Fibroblast of lung (primary cell): Measurements from ENCODE around the gene ASTN2. TPM values are rescaled to one million over a fixed set of nuclear protein-coding genes. Genes with fewer than 3 reads are reported as not detected.

Source experiments
- DNase-seq, 2 donors: peaks; one replicate each; pipeline versions ENCODE4 v3.0.0 to v3.0.0-alpha.2; 2010; ENCODE audit warnings: low read depth in 2 of 2
- H2AFZ ChIP-seq: 2 replicates; pipeline ENCODE4 v1.5.1; 2012; ENCODE audit warnings: low read length, control low read depth, inconsistent platforms
- H3K27ac ChIP-seq: 2 replicates; pipeline ENCODE4 v1.5.1; 2011; ENCODE audit warnings: low read length, control low read depth; ENCODE audit not compliant: insufficient read depth
- H3K27me3 ChIP-seq: 2 replicates; pipeline ENCODE4 v1.5.1; 2011; ENCODE audit warnings: mild to moderate bottlenecking, low read length; ENCODE audit not compliant: control insufficient read depth, insufficient read depth
- H3K36me3 ChIP-seq: 2 replicates; pipeline ENCODE4 v1.5.1; 2011; ENCODE audit warnings: low read length; ENCODE audit not compliant: control insufficient read depth, insufficient read depth
- H3K4me1 ChIP-seq: 2 replicates; pipeline ENCODE4 v1.5.1; 2011; ENCODE audit warnings: low read length; ENCODE audit not compliant: control insufficient read depth, insufficient read depth; ENCODE audit errors: extremely low read depth
- H3K4me2 ChIP-seq: 2 replicates; pipeline ENCODE4 v1.5.1; 2011; ENCODE audit warnings: low read length, control low read depth; ENCODE audit not compliant: insufficient read depth; ENCODE audit errors: extremely low read depth
- H3K4me3 ChIP-seq, 4 experiments: fragments of 200-600 bp in 1 of 4; sonication (generic) in 1 of 4; replicated peaks in 1 of 4; 2 replicates each; pipeline ENCODE4 v1.5.1; 2011 to 2016; ENCODE audit warnings: low read length in 4 of 4, low read depth in 3 of 4, mild to moderate bottlenecking in 3 of 4, control low read depth in 2 of 4, inconsistent platforms in 1 of 4, mixed read lengths in 1 of 4; ENCODE audit not compliant: insufficient read depth in 1 of 4; ENCODE audit errors: control extremely low read depth in 1 of 4
- H3K79me2 ChIP-seq: 2 replicates; pipeline ENCODE4 v1.5.1; 2012; ENCODE audit warnings: mild to moderate bottlenecking, low read length, inconsistent platforms; ENCODE audit not compliant: control insufficient read depth, insufficient read depth
- H3K9ac ChIP-seq: 2 replicates; pipeline ENCODE4 v1.5.1; 2011; ENCODE audit warnings: mild to moderate bottlenecking, low read length, control low read depth; ENCODE audit not compliant: insufficient read depth
- H3K9me3 ChIP-seq: 2 replicates; pipeline ENCODE4 v1.5.1; 2012; ENCODE audit warnings: low read depth, low read length; ENCODE audit not compliant: control insufficient read depth, insufficient read depth
- H4K20me1 ChIP-seq: 2 replicates; pipeline ENCODE4 v1.5.1; 2011; ENCODE audit warnings: low read length; ENCODE audit not compliant: control insufficient read depth, insufficient read depth; ENCODE audit errors: extremely low read depth
- CTCF ChIP-seq, 2 donors: IDR thresholded peaks in 1 of 2; conservative IDR thresholded peaks in 1 of 2; 1 replicate in 1 of 2; 2 replicates in 1 of 2; pipeline ENCODE4 v1.5.1; 2011 to 2012; ENCODE audit warnings: low read length in 2 of 2, control low read depth in 1 of 2, inconsistent platforms in 1 of 2, low read depth in 1 of 2, mild to moderate bottlenecking in 1 of 2
- EZH2 ChIP-seq: IDR thresholded peaks from 2 replicates; pipeline ENCODE4 v1.5.1; 2012; ENCODE audit warnings: low read length, control low read depth, mild to moderate bottlenecking; ENCODE audit errors: missing control alignments
- polyA plus RNA-seq, 2 donors: library from polyadenylated mRNA; depleted of rRNA in 1 of 2; stranded (reverse) in 1 of 2; unstranded in 1 of 2; fragments of >200 nt; gene quantifications; 2 replicates each; pipeline ENCODE4 v1.2.1, GENCODE V29; 2011 to 2012; ENCODE audit warnings: missing spikeins in 1 of 2
- total RNA-seq: library from RNA; depleted of rRNA; stranded (reverse); fragments of >200 nt; gene quantifications from 2 replicates; pipeline ENCODE4 v1.2.1, GENCODE V29; 2014

Gene ASTN2
- total and polyA plus RNA-seq, 2 donors (not counting 1 experiment from before 2014, with no cell fraction given), result 2.2 to 19.2 TPM

- Histone ChIP-seq H3K4me2 (no peak overlapping the region), H3K9me3 (no peaks in the 10 kb centered on the region), H3K27ac (no peak overlapping the region), H2AFZ (no peak overlapping the region), H3K36me3 (no peaks in the 10 kb centered on the region), H4K20me1 (no peaks in the 10 kb centered on the region), H3K4me1 (no peaks in the 10 kb centered on the region), H3K9ac (no peak overlapping the region), H3K79me2 (no peaks in the 10 kb centered on the region), H3K4me3 (no peak overlapping the region), H3K27me3 (no peaks in the 10 kb centered on the region)
- no peak for DNase-seq
- TF ChIP-seq CTCF (conservative IDR thresholded peaks at IDR 0.05 in 1 of 2, IDR thresholded peaks at IDR 0.05 in 1 of 2; ENCODE audit: low read depth in 1 of 2, low read length in 2 of 2) (no peak), EZH2 (no peak)
These were observed 60.5 kb downstream of the ASTN2 start for GRCh38 chr9:117354244-117354847.

- Histone ChIP-seq H3K27ac (no peak overlapping the region), H3K4me2 (no peak overlapping the region), H2AFZ (no peak overlapping the region), H3K9ac (no peak overlapping the region), H3K4me1 (no peaks in the 10 kb centered on the region), H3K36me3 (no peaks in the 10 kb centered on the region), H3K79me2 (no peaks in the 10 kb centered on the region), H3K27me3 (no peaks in the 10 kb centered on the region), H3K9me3 (no peaks in the 10 kb centered on the region), H3K4me3 (no peak overlapping the region), H4K20me1 (no peaks in the 10 kb centered on the region)
- TF ChIP-seq EZH2 (no peak), CTCF (conservative IDR thresholded peaks at IDR 0.05 in 1 of 2, IDR thresholded peaks at IDR 0.05 in 1 of 2; ENCODE audit: low read depth in 1 of 2, low read length in 2 of 2) (no peak)
- peak in 1 of 2 donors; percentile 1 for DNase-seq
These were observed 69.8 kb downstream of the ASTN2 start for GRCh38 chr9:117344892-117345660.

GRCh38 chr9:117343427-117343826 is 71.4 kb downstream of the ASTN2 start:
- H4K20me1 ChIP-seq, result no peaks in the 10 kb centered on the region

More at GRCh38 chr9:117343427-117343826, 71.4 kb downstream of the ASTN2 start:
- Histone ChIP-seq H3K36me3 (no peaks in the 10 kb centered on the region), H3K9me3 (no peaks in the 10 kb centered on the region), H3K27me3 (no peaks in the 10 kb centered on the region), H3K9ac (no peak overlapping the region), H3K27ac (no peak overlapping the region), H3K4me1 (no peaks in the 10 kb centered on the region), H3K79me2 (no peaks in the 10 kb centered on the region), H3K4me2 (no peak overlapping the region), H3K4me3 (no peak overlapping the region), H2AFZ (no peak overlapping the region)
- no peak for TF ChIP-seq EZH2
- no peak for TF ChIP-seq CTCF (conservative IDR thresholded peaks at IDR 0.05 in 1 of 2, IDR thresholded peaks at IDR 0.05 in 1 of 2; ENCODE audit: low read depth in 1 of 2, low read length in 2 of 2)
- peak in 1 of 2 donors; percentile 27 for DNase-seq
